ENCODE measurements around the gene GRIN2C. TPM values are rescaled to one million over a fixed set of nuclear protein-coding genes. Genes with fewer than 3 reads are reported as not detected.

Gene GRIN2C
- total and polyA plus RNA-seq, 9 of the 15 experiments (the other 6 are each of a cell fraction or from before 2014, with no cell fraction given), result under 0.01 to 0.33 (median 0.10) TPM; not detected in 2

- Histone ChIP-seq H3K9me3 (replicated peaks; ENCODE audit: control insufficient read depth, insufficient read depth, low read depth, low read length) (no peaks in the 10 kb centered on the region), H3K4me3 (no peak overlapping the region), H2AFZ (ENCODE audit: low read depth, low read length) (no peak overlapping the region), H3K27me3 (ENCODE audit: control insufficient read depth in 2 of 2, insufficient read depth in 2 of 2, low read length in 2 of 2) (no peaks in the 10 kb centered on the region), H3K4me2 (ENCODE audit: insufficient read depth, low read length) (no peak overlapping the region), H3K36me3 (ENCODE audit: control insufficient read depth, insufficient read depth, low read length) (no peaks in the 10 kb centered on the region), H3K79me2 (ENCODE audit: control insufficient read depth, insufficient read depth, low read length) (no peaks in the 10 kb centered on the region), H3K9me1 (ENCODE audit: control insufficient read depth, insufficient read depth, low read length) (peaks cover 2% of the 10 kb centered on the region), H3K9ac (ENCODE audit: insufficient read depth in 1 of 2, low read depth in 2 of 2, low read length in 2 of 2) (no peak overlapping the region), H3K4me1 (replicated peaks in 1 of 2; ENCODE audit: control insufficient read depth in 2 of 2, insufficient read depth in 2 of 2, low read length in 2 of 2) (peaks cover 0 to 3% of the 10 kb centered on the region in 2 experiments; a peak in 1 of 5 replicates), H4K20me1 (replicated peaks; ENCODE audit: control insufficient read depth, insufficient read depth, low read length) (peaks cover 7% of the 10 kb centered on the region; the same call in 1 of the 2 replicates), H3K27ac (ENCODE audit: extremely low read depth, low read depth, low read length) (no peak overlapping the region)
- in situ Hi-C loops (cut with MboI), result no loop called here
- intact Hi-C loops (cut with micrococcal nuclease), result no loop called here
- no TSS peak for BruUV-seq (replicated peaks)
- ATAC-seq, result peak; percentile 25; the same call in 2 of the 3 replicates
- CTCF ChIA-PET (ENCODE audit: low intra/inter-chr PET ratio), result no interaction called here
- POLR2A ChIA-PET, result interaction anchor here (0.8 to 1.1 kb wide), 2 partner anchors 40 to 50 kb away, joined by 3 read pairs; no protein-coding TSS in a partner anchor
- DNase-seq (ENCODE audit: extremely low read depth in 1 of 4, low spot score in 3 of 4), result peak; percentile 20 to 42 (median 32)
- FAIRE-seq, result no peak
- TF ChIP-seq CBX8 (IDR thresholded peaks at IDR 0.05; ENCODE audit: borderline replicate concordance, extremely low read depth, low read depth, low read length, poor library complexity, severe bottlenecking), result no peak
- TF ChIP-seq PKNOX1 (IDR thresholded peaks at IDR 0.05), result peak; percentile 53; the same call in 1 of the 2 replicates
- WGBS (ENCODE audit: insufficient coverage, low coverage, missing lambda C conversion rate), result 72% methylated on average over 11 of the region's 16 CpGs
These were observed 41.3 kb downstream of the GRIN2C start for GRCh38 chr17:74818291-74818938.

Measured in K562 (cell line).